ENCODE results near the gene CTSE. TPM values are rescaled to one million over a fixed set of nuclear protein-coding genes. Genes with fewer than 3 reads are reported as not detected.

CTSE gene
- total and polyA plus RNA-seq, 2 of the 13 experiments (the other 11 are each of a cell fraction or from before 2014, with no cell fraction given), result 0.50 to 0.69 TPM

DNA sequence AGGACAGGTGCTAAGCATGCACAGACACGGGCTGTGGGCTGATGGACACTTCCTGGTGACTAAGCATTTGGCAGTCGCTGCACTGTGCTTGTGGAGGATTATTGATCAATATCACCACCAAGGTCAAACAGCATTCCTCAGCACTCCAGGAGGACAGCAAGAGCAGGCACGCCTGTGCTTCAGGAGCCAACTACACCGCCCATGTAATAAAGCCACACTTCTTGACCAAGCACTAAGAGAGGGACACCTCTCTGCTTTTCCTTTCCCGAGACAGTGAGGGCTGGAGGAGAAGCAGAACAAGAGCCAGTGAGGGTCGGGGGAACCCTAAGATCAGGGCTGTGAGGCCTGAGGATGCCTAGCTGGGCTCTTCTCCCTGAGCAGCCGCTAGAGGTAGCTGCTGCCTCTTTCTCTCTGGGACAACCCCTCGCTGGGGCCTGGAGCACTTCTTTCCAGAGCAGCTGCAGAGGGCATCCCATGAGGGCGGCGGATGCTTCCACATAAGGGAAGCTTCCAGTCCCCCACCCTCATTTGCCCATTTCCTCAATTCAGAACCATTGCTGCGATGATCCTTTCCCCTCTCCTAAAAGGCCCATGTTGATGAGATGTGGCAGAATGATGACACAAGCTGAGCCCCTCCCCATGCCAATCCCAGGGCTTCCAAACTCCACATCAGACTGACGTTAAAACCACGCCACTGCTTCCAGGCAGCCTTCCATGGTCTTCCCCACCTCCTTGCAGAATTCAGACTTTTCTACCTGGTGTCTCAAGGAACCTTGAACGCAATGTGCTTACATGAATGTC is 39.6 kb downstream of the CTSE start (continued):
- peak; percentile 48; the same call in 1 of the 2 replicates for TF ChIP-seq SAP130 (CRISPR knock-in tag; IDR thresholded peaks at IDR 0.05; ENCODE audit: low read depth)
- TF ChIP-seq SOX5 (CRISPR knock-in tag; IDR thresholded peaks at IDR 0.05; ENCODE audit: borderline replicate concordance), result 0 out of 2 replicates have a peak, but pooled peaks have one; percentile 28
- TF ChIP-seq KLF9 (CRISPR knock-in tag; IDR thresholded peaks at IDR 0.05; ENCODE audit: low read depth), result no peak
- peak; percentile 61 to 66 for TF ChIP-seq MAFK (conservative IDR thresholded peaks at IDR 0.05 in 1 of 2, IDR thresholded peaks at IDR 0.05 in 1 of 2; ENCODE audit: low read length in 2 of 2)
- no peak for TF ChIP-seq NR2F6 (IDR thresholded peaks at IDR 0.05)
- TF ChIP-seq NR2F6 (CRISPR knock-in tag; IDR thresholded peaks at IDR 0.05), result 0 out of 2 replicates have a peak, but pooled peaks have one; percentile 37
- peak; percentile 56; the same call in 1 of the 2 replicates for TF ChIP-seq MEF2D (CRISPR knock-in tag; IDR thresholded peaks at IDR 0.05)
- peak; percentile 73 for TF ChIP-seq ARID5B (CRISPR knock-in tag; IDR thresholded peaks at IDR 0.05)
- TF ChIP-seq, protein P1, sequence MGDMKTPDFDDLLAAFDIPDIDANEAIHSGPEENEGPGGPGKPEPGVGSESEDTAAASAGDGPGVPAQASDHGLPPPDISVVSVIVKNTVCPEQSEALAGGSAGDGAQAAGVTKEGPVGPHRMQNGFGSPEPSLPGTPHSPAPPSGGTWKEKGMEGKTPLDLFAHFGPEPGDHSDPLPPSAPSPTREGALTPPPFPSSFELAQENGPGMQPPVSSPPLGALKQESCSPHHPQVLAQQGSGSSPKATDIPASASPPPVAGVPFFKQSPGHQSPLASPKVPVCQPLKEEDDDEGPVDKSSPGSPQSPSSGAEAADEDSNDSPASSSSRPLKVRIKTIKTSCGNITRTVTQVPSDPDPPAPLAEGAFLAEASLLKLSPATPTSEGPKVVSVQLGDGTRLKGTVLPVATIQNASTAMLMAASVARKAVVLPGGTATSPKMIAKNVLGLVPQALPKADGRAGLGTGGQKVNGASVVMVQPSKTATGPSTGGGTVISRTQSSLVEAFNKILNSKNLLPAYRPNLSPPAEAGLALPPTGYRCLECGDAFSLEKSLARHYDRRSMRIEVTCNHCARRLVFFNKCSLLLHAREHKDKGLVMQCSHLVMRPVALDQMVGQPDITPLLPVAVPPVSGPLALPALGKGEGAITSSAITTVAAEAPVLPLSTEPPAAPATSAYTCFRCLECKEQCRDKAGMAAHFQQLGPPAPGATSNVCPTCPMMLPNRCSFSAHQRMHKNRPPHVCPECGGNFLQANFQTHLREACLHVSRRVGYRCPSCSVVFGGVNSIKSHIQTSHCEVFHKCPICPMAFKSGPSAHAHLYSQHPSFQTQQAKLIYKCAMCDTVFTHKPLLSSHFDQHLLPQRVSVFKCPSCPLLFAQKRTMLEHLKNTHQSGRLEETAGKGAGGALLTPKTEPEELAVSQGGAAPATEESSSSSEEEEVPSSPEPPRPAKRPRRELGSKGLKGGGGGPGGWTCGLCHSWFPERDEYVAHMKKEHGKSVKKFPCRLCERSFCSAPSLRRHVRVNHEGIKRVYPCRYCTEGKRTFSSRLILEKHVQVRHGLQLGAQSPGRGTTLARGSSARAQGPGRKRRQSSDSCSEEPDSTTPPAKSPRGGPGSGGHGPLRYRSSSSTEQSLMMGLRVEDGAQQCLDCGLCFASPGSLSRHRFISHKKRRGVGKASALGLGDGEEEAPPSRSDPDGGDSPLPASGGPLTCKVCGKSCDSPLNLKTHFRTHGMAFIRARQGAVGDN (CRISPR knock-in tag; IDR thresholded peaks at IDR 0.05), result peak; percentile 49
- peak; percentile 63; the same call in 1 of the 2 replicates for TF ChIP-seq ZNF670 (CRISPR knock-in tag; IDR thresholded peaks at IDR 0.05; ENCODE audit: borderline replicate concordance)
- TF ChIP-seq JUN (CRISPR knock-in tag; IDR thresholded peaks at IDR 0.05), result peak; percentile 18; the same call in 1 of the 2 replicates
- peak; percentile 69; the same call in 1 of the 2 replicates for TF ChIP-seq ZNF580 (CRISPR knock-in tag; IDR thresholded peaks at IDR 0.05; ENCODE audit: borderline replicate concordance, low read depth)
- TF ChIP-seq ARNT (IDR thresholded peaks at IDR 0.05), result no peak
- TF ChIP-seq ZNF547 (CRISPR knock-in tag; IDR thresholded peaks at IDR 0.05), result 0 out of 2 replicates have a peak, but pooled peaks have one; percentile 41
- TF ChIP-seq, protein P2, sequence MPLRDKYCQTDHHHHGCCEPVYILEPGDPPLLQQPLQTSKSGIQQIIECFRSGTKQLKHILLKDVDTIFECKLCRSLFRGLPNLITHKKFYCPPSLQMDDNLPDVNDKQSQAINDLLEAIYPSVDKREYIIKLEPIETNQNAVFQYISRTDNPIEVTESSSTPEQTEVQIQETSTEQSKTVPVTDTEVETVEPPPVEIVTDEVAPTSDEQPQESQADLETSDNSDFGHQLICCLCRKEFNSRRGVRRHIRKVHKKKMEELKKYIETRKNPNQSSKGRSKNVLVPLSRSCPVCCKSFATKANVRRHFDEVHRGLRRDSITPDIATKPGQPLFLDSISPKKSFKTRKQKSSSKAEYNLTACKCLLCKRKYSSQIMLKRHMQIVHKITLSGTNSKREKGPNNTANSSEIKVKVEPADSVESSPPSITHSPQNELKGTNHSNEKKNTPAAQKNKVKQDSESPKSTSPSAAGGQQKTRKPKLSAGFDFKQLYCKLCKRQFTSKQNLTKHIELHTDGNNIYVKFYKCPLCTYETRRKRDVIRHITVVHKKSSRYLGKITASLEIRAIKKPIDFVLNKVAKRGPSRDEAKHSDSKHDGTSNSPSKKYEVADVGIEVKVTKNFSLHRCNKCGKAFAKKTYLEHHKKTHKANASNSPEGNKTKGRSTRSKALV (CRISPR knock-in tag; IDR thresholded peaks at IDR 0.05), result 0 out of 2 replicates have a peak, but pooled peaks have one; percentile 34
- 0 out of 2 replicates have a peak, but pooled peaks have one; percentile 34 for TF ChIP-seq HOXA3 (CRISPR knock-in tag; IDR thresholded peaks at IDR 0.05)
- TF ChIP-seq ZFY (CRISPR knock-in tag; IDR thresholded peaks at IDR 0.05), result peak; percentile 35; the same call in 1 of the 2 replicates
- TF ChIP-seq TBP (CRISPR knock-in tag; IDR thresholded peaks at IDR 0.05), result 0 out of 2 replicates have a peak, but pooled peaks have one; percentile 23
- peak; percentile 52 for TF ChIP-seq ZNF7 (CRISPR knock-in tag; IDR thresholded peaks at IDR 0.05)
- peak; percentile 24; the same call in 1 of the 2 replicates for TF ChIP-seq RXRA (CRISPR knock-in tag; IDR thresholded peaks at IDR 0.05)
- no peak for TF ChIP-seq NCOR1 (IDR thresholded peaks at IDR 0.05; ENCODE audit: borderline replicate concordance, low read length)

All from HepG2 (cell line).